GM12875 (cell line): Measurements from ENCODE around the gene GALK1.

Experiments used
- H3K4me3 ChIP-seq: one replicate; pipeline ENCODE4 v1.5.1; 2011; ENCODE audit warnings: low read depth, low read length, control low read depth
- TF ChIP-seq, protein P1 (sequence below): IDR thresholded peaks from 2 replicates; pipeline ENCODE4 v1.5.1; 2011; ENCODE audit warnings: low read depth, mild to moderate bottlenecking, control low read depth, inconsistent platforms, low read length, moderate library complexity, borderline replicate concordance; ENCODE audit not compliant: insufficient read depth

The GALK1 gene

DNA sequence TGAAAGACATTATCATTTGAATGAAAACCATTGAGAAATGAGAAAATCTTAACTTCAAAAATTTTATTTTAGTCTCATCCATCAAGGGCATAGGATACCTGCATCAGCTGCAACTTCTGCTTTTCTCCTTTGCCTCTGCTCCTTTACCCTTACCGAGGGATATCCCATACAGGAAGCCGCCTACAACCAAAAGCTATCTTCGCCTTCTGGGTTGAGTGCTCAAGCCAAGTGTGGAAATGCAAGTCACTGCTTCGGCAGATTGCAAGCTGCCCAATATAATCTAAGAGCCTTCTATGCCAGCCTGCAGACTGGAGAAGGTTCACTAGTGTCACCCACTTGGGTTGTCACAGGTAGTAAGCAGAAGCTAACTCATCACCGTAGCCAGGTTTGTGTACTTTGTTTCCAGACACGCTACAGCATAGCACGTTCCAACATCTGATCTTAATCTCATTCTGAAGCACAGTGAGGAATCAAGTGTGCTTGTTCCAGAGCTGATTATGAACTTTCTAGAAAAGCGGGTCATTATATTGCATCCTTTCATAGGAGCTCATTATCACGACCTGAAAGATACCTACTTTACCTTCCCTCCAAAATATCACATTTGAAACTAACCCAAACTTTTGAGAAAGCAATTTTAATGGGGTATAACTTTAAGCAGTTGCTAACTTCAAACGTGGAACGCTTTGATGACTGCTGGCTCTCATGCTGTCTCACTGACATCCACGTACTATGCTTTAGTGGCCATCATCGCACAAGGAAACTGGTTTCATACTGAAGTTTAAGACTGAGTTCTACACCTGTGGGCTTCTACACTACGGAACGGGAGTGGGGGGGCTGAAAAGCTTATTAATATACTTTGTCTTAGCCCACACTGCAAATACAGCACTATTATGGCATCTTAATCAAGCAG lies 11.6 kb upstream of the GALK1 start:
- TF ChIP-seq, protein P1, sequence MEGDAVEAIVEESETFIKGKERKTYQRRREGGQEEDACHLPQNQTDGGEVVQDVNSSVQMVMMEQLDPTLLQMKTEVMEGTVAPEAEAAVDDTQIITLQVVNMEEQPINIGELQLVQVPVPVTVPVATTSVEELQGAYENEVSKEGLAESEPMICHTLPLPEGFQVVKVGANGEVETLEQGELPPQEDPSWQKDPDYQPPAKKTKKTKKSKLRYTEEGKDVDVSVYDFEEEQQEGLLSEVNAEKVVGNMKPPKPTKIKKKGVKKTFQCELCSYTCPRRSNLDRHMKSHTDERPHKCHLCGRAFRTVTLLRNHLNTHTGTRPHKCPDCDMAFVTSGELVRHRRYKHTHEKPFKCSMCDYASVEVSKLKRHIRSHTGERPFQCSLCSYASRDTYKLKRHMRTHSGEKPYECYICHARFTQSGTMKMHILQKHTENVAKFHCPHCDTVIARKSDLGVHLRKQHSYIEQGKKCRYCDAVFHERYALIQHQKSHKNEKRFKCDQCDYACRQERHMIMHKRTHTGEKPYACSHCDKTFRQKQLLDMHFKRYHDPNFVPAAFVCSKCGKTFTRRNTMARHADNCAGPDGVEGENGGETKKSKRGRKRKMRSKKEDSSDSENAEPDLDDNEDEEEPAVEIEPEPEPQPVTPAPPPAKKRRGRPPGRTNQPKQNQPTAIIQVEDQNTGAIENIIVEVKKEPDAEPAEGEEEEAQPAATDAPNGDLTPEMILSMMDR, result no peak
- H3K4me3 ChIP-seq, result no peak overlapping the region

DNA sequence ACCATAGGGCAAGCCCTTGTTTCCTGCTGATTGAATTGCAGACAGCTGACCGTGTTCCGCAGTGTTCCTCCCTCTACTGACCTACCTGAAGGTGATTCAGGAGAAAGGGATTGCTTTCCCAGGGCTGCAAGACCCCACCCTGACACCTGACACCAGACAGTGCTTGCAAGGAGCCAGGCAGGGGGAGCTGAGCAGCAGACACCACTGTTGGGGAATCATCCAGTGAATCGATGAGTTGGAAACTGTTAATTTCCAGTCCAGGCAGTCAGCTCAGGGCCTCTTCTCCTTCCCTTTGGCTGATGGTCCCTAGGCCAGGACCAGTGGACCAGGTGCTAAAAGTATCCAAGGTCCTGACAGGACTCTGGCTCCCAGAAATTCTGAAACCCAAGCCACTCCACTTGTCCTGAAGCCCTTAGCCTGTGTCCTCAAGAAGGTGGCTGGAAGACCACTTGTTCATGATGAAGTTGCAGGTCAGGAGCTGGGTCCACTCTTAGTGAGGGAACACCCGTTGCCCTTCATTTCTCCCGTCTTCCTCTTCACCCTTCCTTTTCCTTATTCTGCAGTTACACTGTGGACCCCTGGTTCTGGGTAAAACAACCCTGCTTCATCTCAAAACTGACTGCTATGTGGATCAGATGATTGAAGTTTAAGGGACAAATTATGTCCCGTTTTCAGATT lies 10.1 kb upstream of the GALK1 start:
- TF ChIP-seq, protein P1, result no peak
- no peak overlapping the region for H3K4me3 ChIP-seq

DNA sequence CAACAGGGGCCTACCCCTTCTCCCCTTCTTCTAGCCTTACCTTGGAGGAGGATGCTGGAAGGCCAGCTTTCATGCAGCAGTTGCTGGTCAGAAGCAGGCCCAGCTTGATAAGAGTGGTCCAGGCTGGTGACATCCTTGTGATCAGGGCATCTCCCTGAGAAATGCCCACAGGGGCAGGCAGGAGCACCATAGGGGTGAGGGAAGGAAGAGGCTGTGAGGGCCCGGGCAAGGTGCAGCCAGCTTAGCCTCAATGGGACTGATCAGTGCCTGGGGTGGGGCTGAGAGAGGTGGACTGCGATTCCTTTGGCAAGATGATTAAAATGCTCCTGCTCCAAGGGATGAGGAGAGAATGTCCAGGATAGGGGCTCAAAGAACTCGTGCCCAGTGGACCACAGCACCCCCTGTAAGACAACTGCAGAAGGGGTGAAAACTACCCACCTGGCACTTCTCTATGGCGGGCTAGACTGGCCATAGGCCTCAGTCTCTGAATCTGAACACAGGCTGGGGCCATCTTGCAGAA lies 9.5 kb upstream of the GALK1 start:
- TF ChIP-seq, protein P1, result no peak
- H3K4me3 ChIP-seq, result no peak overlapping the region

DNA sequence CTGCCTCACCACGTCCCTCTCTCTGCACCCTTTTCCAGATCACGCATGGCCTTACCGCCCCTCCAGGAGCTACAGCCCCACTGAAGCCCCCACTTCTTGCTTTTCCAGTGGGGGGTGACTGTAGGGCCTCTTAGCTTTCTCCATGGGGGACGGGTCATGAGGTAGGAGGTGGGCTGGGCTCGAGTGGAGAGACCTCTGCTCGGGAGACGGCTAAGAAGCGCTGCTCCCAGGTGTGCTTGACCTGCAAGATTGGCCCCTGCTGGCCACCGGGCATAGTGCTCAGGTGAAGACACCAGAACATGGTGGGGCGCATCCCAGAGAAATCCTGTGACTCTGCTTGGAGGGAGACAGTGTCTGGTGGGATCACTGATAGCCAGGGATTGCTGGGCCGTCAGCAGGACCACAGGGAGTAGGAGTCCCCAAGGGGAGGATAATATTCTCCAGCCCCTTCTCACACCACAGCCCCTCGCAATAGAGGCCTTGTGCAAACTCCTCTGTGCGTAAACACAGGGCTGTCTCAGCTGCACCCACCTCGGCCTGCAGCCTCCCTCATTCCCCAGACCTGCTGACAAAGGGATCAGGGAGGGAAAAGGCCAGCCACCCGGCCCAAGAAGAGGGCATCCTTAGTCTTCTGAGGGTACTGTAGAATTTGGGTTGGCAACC lies 8.9 kb upstream of the GALK1 start:
- TF ChIP-seq, protein P1, result 0 out of 2 replicates have a peak, but pooled peaks have one; percentile 9
- no peak overlapping the region for H3K4me3 ChIP-seq

DNA sequence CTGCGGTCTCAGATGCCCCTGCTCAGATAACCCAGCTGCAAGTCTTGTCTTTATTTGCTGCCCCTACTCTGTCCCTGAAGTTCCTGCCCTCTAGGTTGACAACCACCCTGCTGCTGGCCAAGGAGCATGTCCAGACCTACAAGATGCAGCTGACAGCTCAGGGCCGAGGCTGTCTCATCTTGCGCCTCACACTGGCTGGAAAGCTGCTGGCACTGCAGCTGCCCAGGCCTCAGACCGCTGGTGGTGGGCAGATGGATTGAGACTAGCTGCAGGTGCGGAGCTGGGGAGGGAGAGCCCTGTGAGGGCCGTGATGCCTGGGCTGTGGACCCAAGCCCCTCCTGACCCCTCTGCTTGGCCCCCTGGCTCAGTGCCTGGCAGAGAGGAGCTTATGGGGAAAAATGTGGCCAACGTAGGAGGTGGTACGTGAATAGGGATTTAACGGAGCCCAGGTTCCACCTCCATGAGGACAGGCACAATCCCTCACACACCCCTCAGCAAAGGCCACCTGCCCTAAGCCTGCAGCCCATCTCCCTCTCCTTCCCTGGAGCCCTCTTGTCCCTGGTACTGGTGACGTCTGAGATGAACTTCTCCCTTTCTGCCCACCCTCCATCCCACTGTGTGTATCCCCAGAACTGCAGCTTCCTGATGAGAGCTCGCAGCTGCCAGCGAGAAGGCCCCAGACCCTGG lies 8.3 kb upstream of the GALK1 start:
- TF ChIP-seq, protein P1, result no peak
- no peak overlapping the region for H3K4me3 ChIP-seq
